ENCODE results near the gene SH3RF3. TPM values are rescaled to one million over a fixed set of nuclear protein-coding genes. Genes with fewer than 3 reads are reported as not detected.

SH3RF3 gene
- total RNA-seq, 1 donor from 2014 or later: 0.22 TPM

DNA sequence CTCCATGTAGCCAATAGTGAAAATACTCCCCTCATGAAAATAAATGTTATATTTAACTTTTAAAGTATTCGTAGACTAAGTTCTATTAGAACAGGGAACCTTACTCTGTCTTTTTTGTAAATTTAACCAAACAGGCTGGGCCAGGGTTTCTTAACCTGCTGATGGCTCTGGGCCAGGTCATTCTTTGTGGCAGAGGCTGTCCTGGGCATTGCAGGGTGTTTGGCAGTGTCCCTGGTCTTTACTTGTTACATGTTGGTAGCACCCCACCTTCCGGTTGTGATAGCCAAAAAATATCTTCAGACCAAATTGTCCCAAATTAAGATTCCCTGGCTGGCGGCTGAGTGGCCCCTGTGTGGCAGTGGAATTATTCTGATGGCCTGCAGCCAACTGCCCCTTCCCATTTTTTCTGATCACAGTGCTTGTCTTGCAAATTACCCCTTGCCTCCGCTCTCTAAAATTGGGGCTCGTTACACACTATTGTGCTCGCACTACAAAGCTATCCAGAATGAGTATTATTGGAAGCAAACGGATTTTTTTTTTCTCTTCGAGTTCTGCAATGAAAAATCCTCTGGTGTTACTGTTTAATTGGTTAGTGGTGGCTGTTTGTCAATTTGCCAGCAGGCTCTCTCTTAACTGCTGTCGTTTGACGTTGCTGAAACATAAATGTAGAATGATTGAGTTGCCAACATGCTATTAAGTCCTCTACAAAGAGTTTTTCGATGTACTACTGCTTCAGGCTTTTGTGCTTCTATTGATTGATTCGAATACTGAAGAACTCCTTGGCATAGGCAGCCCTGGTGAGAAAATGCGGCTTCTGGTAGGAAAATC is 216.9 kb downstream of the SH3RF3 start:
- intact Hi-C loops (cut with micrococcal nuclease): no loop called here

DNA sequence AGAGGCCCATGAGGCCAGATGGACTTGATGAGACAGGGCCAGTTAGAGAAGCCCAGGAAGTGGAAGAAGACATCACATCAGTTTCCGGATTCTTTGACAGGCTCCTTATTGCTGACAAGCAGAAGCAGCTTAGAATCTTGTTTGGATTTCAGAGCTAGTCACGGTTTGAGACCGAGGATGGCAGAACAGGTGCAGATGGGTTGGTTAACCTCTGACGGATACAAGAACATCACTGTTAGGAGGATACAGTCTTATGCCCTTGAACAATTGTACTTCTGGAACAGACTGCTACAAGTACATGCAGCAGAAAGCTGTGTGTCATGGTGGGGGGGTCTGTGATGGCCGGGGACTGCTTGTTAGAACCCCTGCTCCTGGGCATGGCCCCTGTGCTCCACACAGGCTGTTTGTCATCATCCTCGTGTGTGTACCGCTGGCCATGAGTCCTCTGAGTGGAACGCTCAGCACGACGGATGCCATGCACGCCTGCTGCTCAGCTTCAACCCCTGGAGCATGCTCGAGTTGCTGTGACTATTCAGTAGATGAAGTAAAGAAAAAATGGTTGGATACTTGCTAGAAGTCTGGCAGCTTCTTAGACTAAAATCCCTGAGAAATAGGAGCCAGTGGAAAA is 217.7 kb downstream of the SH3RF3 start:
- intact Hi-C loops (cut with micrococcal nuclease): no loop called here

DNA sequence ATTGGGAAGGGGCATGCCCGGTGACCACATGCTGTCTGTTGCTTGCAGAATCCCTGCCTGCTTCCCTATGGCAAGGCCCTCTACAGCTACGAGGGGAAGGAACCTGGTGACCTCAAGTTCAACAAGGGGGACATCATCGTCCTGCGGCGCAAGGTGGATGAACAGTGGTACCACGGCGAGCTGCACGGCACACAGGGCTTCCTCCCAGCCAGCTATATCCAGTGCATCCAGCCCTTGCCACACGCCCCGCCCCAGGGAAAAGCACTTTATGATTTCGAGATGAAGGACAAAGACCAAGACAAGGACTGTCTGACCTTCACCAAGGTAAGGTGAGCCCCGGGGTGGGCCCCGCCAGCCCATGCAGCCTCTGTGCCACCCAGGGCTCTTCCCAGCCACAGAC is 218.6 kb downstream of the SH3RF3 start:
- intact Hi-C loops (cut with micrococcal nuclease): no loop called here

DNA sequence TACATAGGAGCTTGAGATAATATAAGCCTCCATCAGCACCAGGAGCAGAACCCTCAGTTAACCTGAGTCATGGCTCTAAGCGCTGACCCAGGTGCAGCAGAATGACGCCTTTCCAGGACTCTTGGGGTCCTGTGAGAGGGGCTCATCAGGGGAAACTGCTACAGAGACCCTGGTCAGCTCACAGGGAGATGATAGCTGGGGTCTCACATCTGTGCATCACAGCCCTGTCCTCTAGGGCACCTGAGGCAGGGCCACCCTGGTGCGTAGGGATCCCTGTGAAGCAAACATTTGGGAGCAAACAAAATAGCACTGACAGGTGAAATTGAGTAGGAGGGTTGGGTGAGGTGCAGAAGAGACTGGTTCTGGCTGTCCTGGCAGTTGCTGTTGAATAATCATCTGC is 219.2 kb downstream of the SH3RF3 start:
- intact Hi-C loops (cut with micrococcal nuclease): no loop called here

DNA sequence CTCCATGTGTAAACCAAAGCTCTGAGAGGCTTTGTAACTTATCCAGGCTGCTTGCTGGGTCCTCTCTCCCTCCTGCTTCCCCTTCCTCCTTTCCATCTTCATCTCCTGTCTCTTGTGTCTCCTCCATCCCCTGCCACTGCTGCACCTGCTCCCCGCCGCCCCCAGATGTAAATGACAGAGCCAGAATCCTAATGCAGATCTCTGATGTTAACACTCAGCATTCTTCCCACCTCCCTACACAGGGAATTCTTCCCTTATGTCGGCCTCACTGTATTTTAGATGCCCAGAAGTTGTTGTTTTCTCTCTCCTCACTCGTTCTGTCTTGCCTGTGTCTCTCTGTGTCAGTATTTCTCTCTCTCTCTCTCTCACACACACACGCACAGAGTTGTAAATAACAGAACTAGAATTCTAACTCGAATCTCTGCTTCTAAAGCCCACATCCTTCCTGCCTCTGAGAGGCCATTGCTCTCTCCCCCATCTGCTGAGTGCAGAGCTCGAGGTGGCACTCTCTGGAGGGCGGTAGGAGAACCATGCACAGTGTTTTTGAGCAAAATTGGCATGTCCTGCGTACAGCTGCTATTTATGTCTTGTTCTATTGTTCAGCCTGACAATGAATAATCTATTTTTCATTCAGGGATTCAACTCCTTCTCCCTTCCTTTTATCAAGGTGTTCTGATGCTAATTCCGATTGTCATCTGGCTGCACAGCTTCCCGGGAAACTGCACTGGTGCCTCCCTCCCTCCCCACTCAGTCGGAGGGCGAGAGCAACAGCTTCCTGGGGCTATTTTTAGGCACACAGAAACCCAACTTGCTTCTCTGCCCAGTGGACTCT is 219.9 kb downstream of the SH3RF3 start:
- intact Hi-C loops (cut with micrococcal nuclease): loop anchor here (1.0 kb wide), 4 partner anchors 8 to 221 kb away; no protein-coding TSS in a partner anchor

DNA sequence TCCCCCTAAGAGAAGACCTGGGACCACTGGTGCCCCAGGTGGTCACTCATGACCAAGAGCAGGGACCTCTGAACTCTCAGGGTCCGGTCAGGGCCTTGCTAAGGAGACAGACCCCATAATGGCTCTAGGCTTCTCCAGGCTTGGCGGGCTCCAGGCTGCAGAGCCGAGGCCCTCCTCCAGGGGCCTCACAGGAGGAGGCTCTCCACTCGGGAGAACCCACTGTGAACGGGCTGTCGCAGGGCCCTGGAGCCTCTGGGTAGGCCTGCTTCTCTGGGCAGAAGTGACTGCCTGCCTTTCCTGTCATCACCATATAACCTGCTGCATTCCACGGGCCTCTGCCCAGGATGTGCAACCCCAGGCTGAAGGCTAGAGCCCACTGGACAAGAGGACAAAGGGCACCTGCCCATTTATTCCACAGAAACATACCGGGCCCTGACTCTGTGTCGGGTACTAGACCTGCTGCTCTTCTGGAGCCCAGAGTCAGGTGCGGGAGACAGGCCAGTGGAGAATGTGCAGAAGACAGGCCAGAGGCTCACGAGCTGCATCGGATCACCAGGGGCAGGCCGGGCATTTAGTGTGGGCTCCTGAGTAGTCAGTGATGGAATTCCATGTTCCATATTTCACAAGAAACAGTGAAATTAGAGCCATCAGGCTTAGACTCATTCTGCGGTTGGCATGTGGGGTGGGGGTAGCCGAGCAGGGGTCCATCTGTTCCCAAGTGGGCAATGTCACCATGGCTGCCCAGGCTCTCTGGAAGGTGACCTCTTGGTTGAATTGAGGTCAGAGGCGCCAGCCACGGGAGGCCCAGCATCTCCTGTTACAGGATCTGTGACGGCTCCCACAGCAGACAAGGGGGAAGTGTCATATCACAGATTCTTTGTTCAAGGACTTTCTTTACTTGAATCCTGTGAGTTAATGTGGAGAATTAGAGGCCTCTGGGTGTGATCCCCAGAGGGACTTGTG is 220.8 kb downstream of the SH3RF3 start:
- intact Hi-C loops (cut with micrococcal nuclease): loop anchor here (1.0 kb wide), 4 partner anchors 8 to 221 kb away; no protein-coding TSS in a partner anchor

DNA sequence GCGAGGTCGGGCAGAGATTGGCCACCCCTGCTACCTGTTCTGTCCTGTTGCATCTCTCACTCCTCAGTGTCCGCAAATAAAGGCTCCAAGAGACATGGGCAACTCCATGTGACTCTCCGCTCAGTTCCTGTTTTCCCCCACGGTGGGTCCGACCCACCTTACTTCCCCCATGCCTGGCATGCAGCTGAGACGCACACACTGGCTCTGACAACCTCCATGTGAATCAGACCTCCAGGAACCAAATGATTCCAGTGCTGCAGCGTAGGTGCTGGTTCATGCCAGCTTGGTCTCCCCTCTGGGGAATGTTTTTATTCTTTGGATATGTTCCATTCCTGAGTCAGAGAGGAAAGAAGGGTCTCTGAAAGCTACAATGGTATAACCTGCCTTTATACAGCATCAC is 221.5 kb downstream of the SH3RF3 start:
- intact Hi-C loops (cut with micrococcal nuclease): no loop called here

DNA sequence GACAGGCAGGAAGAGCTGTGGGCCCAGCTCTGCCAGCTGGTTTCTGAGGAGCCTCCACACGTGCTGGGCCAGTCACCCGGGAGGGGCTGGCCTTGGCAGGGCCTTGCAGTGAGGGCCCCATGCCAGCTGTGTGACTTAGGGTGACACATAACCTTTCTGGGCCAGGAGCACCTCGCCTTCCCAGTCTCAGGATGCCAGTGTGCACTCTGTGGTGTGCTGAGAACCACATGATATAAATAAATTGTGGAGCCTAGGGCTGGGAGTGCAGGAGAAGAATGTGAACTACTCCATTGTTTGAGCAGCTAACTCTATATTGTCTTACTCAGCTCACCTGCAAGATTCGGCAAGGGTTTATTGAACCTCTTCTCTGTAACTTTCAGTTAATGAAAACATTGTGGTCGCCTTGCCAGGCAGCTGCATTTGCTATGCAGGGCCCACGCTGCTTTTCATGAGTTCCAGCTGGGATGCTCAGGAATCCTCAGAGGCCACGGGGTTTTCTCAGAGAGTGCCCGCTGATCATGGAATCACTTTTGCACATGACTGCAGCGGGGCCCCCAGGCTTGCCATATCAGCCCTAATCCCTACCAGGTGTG is 222.3 kb downstream of the SH3RF3 start:
- intact Hi-C loops (cut with micrococcal nuclease): no loop called here

DNA sequence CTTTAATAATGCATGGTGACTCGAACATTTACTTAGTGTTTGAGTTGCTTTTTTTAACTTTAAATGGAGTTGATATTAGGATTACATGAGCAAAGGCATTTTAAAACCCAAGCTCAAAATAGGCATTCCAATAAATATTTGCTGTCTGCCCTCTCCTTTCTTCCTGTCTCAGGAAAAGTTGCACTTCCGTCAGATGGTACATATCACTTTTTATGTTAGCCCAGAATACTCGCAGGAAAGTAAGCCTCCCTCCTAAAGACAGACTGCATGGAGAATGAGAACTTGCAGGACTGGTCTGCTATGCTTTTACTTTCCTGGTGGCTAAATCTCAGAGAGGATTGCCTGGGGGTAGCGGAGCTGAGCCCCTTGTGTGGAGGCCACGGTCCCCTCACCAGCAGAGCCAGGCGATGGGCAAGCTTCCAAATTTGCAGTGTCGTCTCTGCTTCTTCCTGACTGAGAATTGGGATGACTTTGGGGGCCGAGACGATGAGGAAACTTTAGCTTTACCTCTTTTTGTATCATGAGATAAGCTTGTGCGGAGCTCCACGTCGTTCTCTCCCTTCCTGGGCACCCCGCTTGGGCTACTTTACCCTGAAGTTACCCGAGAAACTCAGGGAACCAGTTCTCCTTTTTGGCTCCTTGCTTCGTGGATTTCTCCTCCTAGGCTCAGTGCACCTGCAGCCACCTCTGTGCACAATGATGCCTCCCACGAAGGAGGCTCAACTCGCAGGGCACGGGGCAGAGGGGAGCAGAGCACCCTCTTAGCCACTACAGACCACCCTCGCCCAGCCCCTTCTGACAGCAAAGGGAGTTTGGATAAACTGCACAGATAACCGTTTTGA is 223.3 kb downstream of the SH3RF3 start:
- intact Hi-C loops (cut with micrococcal nuclease): no loop called here

DNA sequence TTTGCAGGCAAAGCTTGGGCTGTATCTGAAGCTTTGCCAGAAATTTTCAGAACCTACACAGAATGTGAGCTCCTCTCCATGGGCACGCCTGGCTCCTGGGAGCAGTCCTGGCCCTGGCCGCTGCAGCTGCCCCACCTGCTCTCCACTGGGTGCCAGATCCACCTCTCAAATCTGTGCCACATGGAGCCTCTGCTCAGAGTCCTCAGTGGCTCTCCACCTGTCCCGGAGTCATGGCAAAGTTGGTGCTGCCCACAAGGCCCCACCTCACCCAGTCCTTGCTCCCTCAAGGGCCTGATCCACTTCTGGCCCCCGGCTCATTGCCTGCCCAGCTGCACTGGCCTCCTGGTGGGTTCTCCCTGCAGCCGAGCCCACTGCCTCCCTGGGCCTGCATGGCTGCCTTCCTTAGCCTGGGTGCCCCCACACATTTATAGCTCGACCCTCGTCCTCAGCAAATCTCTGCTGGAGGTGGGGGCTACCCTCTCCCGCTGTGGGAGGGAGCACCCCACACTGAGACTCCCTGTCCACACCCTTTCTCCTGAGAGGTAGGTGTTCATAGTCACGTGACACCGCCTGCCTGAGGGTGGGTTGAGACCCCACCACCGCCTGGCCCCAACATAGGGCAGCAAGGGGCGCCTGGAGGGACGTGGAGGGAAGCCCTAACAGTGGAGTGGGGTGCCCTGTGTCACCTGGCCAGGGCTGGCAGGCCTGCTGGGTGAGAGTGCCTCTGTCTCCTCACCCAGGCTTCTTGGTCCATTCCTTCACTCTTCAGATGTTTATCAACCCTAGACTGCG is 224.1 kb downstream of the SH3RF3 start:
- intact Hi-C loops (cut with micrococcal nuclease): no loop called here

DNA sequence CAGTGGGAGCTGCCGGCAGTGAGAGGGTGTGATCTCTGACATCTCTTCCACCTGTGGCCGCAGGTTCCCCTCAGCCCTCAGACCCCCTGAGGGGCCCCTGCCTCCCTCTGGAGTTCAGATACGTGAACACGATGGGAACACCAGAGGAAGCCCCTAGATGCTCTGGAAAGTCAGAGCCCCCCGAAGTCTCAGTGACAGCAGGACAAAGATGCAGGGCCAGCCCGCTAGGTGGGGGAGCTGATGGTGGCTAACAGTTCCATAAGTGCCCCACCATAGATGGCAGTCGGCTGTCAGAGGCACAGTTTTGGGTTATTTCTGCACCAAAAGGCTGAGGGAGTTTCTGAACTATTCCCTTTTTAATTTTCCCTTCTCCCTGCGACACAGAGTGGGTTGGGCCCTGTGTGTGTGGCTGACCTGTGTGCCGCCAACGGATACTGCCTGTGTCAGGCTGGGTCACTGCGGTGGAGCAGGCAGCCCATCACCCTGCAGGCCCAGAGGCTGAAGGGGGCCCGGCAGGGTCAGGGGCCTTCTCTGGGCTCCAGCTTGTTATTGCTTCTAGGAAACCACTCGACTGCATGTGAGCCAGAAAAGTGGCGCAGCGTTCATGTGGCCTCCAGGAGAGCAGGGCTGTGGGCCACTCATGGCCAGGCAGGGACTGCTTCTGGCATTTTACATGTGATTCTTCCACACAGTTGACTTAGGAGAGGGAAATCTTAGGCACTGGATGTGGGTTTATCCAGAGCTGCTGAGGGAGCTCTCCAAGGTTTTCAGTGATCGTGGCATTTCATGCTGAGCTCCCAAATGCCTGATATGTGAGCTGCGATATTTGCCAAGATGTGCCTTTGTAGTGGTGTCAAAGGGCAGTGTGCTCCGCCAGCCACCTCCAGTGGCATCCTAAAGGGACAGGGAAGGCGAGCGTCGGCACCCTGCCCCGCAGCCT is 225.1 kb downstream of the SH3RF3 start:
- intact Hi-C loops (cut with micrococcal nuclease): no loop called here

DNA sequence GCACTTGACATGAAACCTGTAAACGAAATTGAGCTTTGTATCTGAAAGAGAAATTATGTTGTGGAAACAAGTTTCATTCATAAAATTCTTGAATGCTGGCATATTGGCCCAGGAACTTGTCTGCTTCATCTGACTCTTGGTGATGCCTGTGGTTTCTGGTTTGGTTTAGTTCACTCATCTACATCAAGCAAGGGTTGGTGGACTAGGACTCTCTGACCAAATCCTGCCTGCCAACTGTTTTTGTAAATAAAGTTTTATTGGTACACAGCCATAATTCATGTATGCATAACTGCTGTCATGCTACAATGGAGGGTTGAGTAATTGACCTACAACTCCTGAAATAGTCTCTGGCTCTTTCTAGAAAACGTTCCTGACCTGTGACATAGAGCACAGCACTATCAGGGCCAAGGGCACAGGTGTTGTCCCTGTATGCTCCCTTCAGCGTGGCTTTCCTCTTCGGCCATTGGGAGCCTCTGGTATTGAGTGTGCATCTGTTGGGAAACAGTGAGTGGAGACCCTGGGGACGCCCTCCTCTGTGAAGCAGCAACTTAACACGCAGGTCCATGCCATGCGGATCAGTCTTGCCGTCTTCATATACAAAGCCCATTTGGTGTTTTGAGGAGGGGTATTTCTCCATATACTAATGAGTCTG is 226.3 kb downstream of the SH3RF3 start:
- intact Hi-C loops (cut with micrococcal nuclease): no loop called here

DNA sequence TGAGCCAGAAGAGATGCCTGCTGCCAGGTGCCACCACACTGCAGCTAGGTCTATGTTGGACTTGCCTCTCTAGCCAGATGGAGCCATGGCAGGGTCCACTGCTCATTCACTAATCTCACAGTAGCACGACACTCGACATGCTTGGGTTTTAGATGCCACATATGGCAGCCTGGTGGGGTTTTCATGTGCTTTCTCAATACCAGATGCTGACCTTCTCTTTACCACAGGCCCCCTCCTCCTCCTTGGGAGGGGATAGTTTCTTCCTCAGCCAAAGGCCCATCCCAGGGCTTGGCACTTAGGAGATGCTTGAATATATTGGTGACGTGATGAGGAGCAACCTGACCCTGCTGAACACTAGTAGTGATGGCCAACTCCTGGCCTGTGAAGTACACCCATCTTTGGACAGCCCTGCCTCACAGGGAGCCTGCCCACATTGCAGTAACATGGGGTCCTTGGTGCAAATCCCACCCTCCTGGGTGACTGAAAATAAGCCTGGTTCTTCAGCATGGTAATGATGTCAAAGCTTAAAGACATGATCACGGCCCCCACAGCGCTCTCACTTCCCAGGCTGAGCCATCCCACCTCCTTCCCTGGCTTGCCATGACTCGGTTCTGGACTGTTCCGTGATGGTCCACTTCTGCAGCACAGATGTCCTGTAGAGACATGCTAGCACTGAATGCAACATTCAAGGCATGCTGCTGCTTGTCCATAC is 227.5 kb downstream of the SH3RF3 start:
- intact Hi-C loops (cut with micrococcal nuclease): no loop called here

DNA sequence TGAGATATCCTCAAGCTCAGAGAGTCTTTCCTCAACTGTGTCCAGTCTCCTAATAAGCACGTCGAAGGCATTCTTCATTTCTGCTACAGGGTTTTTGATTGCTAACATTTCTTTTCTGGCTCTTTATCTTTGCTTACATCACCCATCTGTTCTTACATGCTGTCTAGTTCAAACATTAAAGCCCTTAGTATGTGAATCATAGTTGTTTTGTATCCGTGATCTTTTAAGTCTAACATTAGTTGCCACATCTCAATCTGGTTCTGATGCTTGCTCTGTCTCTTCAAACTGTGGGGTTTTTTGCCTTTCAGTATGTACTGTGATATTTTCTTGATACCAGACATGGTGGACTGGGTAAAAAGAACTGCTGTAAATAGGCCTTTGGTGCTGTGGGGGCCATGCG is 235.2 kb downstream of the SH3RF3 start:
- intact Hi-C loops (cut with micrococcal nuclease): no loop called here

DNA sequence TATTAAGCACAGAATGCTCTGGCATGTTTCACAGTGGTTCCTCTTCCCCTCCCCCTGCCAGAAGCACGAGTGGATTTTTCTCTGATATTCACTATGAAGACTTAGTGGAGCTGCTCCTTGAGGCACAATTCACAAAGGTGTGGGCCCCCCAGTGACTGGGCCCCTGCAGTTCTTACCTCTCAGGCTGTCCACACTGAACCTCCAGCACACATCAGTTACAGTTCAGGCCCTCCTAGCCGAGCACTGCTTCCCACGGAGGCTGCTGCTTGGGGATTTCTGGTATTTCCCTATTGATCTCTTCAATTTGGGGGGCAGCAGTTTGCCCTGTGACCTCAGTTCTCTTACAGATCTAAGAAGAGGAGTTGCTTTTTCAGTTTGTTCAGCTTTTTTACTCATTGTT is 236.1 kb downstream of the SH3RF3 start:
- intact Hi-C loops (cut with micrococcal nuclease): no loop called here

DNA sequence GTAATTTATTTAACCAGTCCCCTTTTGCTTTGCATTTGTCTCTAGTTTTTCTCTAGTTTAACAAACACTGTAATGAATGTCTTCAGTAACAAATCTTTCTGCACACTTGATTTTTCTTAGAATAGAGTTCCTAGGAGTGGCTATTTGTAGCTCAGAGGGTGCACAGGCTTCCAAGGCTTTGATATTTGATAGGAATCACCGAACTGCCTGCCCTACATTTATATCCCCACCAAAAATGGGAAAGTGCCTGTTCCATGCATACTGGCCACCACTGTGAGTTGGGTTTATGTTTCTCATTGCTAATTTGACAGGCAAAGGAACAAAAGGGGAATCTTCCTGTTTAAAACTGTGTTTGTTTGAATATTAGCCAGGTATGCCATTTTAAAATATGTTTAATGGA is 238.7 kb downstream of the SH3RF3 start:
- intact Hi-C loops (cut with micrococcal nuclease): no loop called here
